NCI-H82 treated with DMSO at 0.1 percent for 48 hours (cell line): ENCODE data around the gene PCDHGA2.
"Not testable (repeated sequence)": the region's sequence is repeated elsewhere in the genome, so short reads cannot be mapped to it uniquely, and the experiment has no call there.

Source experiments
- DNase-seq: peaks from one replicate; lab custom pipeline; 2025; ENCODE audit not compliant: unreplicated experiment; lab: John Stamatoyannopoulos, UW

The PCDHGA2 gene

GRCh38 chr5:141382469-141383294 is 44.1 kb downstream of the PCDHGA2 start, which contains the start of gene PCDHGA7:
PCDHGA7 (plus strand) TSS chr5:141382742; CDS start chr5:141382900, 158 bp downstream.
- no peak for DNase-seq

- DNase-seq = no peak
These were observed 44.8 kb downstream of the PCDHGA2 start for GRCh38 chr5:141383345-141383744.

- no peak for DNase-seq
These were observed 46.1 kb downstream of the PCDHGA2 start for GRCh38 chr5:141384471-141385267.

GRCh38 chr5:141387557-141388311 is 49.2 kb downstream of the PCDHGA2 start, which contains the start of gene PCDHGB4:
PCDHGB4 (plus strand) TSS chr5:141387698; CDS start chr5:141387885, 187 bp downstream.
- not testable (repeated sequence) for DNase-seq

GRCh38 chr5:141388661-141389060 is 50.1 kb downstream of the PCDHGA2 start:
- no peak for DNase-seq

GRCh38 chr5:141389153-141390042 is 50.8 kb downstream of the PCDHGA2 start:
- DNase-seq = no peak

GRCh38 chr5:141392429-141393198 is 54.1 kb downstream of the PCDHGA2 start, which contains the start of gene PCDHGA8:
PCDHGA8 (plus strand) TSS chr5:141392633; CDS start chr5:141392814, 181 bp downstream.
- no peak for DNase-seq
